WTC11 (cell line): ENCODE results near the gene TERT. TPM values are rescaled to one million over a fixed set of nuclear protein-coding genes. Genes with fewer than 3 reads are reported as not detected.

Source experiments
- CREB1 ChIP-seq: sonication (generic); formaldehyde crosslinking; IDR thresholded peaks from 2 replicates; pipeline ENCODE4 v1.8.0; 2023; ENCODE audit warnings: mild to moderate bottlenecking, missing genetic modification reagents
- EMX1 ChIP-seq: fragments of 250-450 bp; sonication (Bioruptor Pico); IDR thresholded peaks from 2 replicates; pipeline ENCODE4 v1.8.0; 2021; ENCODE audit warnings: mild to moderate bottlenecking
- ETV6 ChIP-seq: sonication (generic); formaldehyde crosslinking; IDR thresholded peaks from 2 replicates; pipeline ENCODE4 v1.8.1; 2022; ENCODE audit warnings: mild to moderate bottlenecking, missing genetic modification reagents
- KAT7 ChIP-seq: sonication (generic); formaldehyde crosslinking; IDR thresholded peaks from 2 replicates; pipeline ENCODE4 v1.8.1; 2023; ENCODE audit warnings: missing genetic modification reagents, mild to moderate bottlenecking, borderline replicate concordance
- MYBL2 ChIP-seq: sonication (generic); formaldehyde crosslinking; IDR thresholded peaks from 2 replicates; pipeline ENCODE4 v1.8.1; 2023; ENCODE audit warnings: mild to moderate bottlenecking, moderate library complexity, missing genetic modification reagents
- NR2C2 ChIP-seq: sonication (generic); formaldehyde crosslinking; IDR thresholded peaks from 2 replicates; pipeline ENCODE4 v1.8.0; 2022; ENCODE audit warnings: mild to moderate bottlenecking, missing genetic modification reagents
- NR3C1 ChIP-seq: sonication (generic); formaldehyde crosslinking; conservative IDR thresholded peaks from 2 replicates; pipeline ENCODE4 v1.8.1; 2023; ENCODE audit warnings: low read depth, mild to moderate bottlenecking, missing genetic modification reagents
- RELA ChIP-seq: sonication (generic); formaldehyde crosslinking; IDR thresholded peaks from 2 replicates; pipeline ENCODE4 v1.8.1; 2022; ENCODE audit warnings: missing genetic modification reagents, mild to moderate bottlenecking, borderline replicate concordance
- SMAD3 ChIP-seq: sonication (generic); formaldehyde crosslinking; IDR thresholded peaks from 2 replicates; pipeline ENCODE4 v1.8.0; 2022; ENCODE audit warnings: missing genetic modification reagents, mild to moderate bottlenecking, borderline replicate concordance
- SP1 ChIP-seq: sonication (generic); formaldehyde crosslinking; conservative IDR thresholded peaks from 2 replicates; pipeline ENCODE4 v1.8.1; 2022; ENCODE audit warnings: missing genetic modification reagents
- TP53 ChIP-seq: sonication (generic); formaldehyde crosslinking; IDR thresholded peaks from 2 replicates; pipeline ENCODE4 v1.8.1; 2023; ENCODE audit warnings: mild to moderate bottlenecking, missing genetic modification reagents
- ZNF219 ChIP-seq: sonication (generic); formaldehyde crosslinking; IDR thresholded peaks from 2 replicates; pipeline ENCODE4 v1.8.0; 2023; ENCODE audit warnings: missing genetic modification reagents, mild to moderate bottlenecking, borderline replicate concordance
- ZNF396 ChIP-seq: fragments of 250-450 bp; sonication (Bioruptor Pico); IDR thresholded peaks from 2 replicates; pipeline ENCODE4 v1.8.0; 2021; ENCODE audit warnings: mild to moderate bottlenecking, moderate library complexity, borderline replicate concordance
- ZNF416 ChIP-seq: fragments of 250-450 bp; sonication (Bioruptor Pico); IDR thresholded peaks from 2 replicates; pipeline ENCODE4 v1.9.0; 2021; ENCODE audit warnings: mild to moderate bottlenecking, inconsistent platforms
- ZNF425 ChIP-seq: fragments of 250-450 bp; sonication (Bioruptor Pico); conservative IDR thresholded peaks from 2 replicates; pipeline ENCODE4 v1.9.0; 2021; ENCODE audit warnings: mild to moderate bottlenecking
- ZSCAN18 ChIP-seq: fragments of 250-450 bp; sonication (Bioruptor Pico); IDR thresholded peaks from 2 replicates; pipeline ENCODE4 v2.1.2; 2022; ENCODE audit warnings: mild to moderate bottlenecking, moderate library complexity
- total RNA-seq: library from RNA; stranded (reverse); gene quantifications from 3 replicates; pipeline ENCODE4 v1.2.3, GENCODE V29; 2021
- TF ChIP-seq, protein P1 (sequence below): sonication (generic); formaldehyde crosslinking; IDR thresholded peaks from 2 replicates; pipeline ENCODE4 v1.8.0; 2023; ENCODE audit warnings: missing genetic modification reagents, mild to moderate bottlenecking, borderline replicate concordance
- TF ChIP-seq, protein P2 (sequence below): sonication (generic); formaldehyde crosslinking; IDR thresholded peaks from 2 replicates; pipeline ENCODE4 v1.8.1; 2022; ENCODE audit warnings: low read depth, missing genetic modification reagents, borderline replicate concordance
- TF ChIP-seq, protein P3 (sequence below): sonication (generic); formaldehyde crosslinking; conservative IDR thresholded peaks from 2 replicates; pipeline ENCODE4 v1.8.1; 2022; ENCODE audit warnings: mild to moderate bottlenecking, missing genetic modification reagents
- TF ChIP-seq, protein P4 (sequence below): sonication (generic); formaldehyde crosslinking; IDR thresholded peaks from 2 replicates; pipeline ENCODE4 v1.8.0; 2022; ENCODE audit warnings: mild to moderate bottlenecking, missing genetic modification reagents
- TF ChIP-seq, protein P5 (sequence below): sonication (generic); formaldehyde crosslinking; IDR thresholded peaks from 2 replicates; pipeline ENCODE4 v1.8.1; 2023; ENCODE audit warnings: mild to moderate bottlenecking, missing genetic modification reagents, moderate library complexity
- TF ChIP-seq, protein P6 (sequence below): sonication (generic); formaldehyde crosslinking; IDR thresholded peaks from 2 replicates; pipeline ENCODE4 v1.8.0; 2023; ENCODE audit warnings: mild to moderate bottlenecking, missing genetic modification reagents

TERT gene
- total RNA-seq, 1 experiment from 2014 or later = 42.9 TPM

- TF ChIP-seq, protein P1, sequence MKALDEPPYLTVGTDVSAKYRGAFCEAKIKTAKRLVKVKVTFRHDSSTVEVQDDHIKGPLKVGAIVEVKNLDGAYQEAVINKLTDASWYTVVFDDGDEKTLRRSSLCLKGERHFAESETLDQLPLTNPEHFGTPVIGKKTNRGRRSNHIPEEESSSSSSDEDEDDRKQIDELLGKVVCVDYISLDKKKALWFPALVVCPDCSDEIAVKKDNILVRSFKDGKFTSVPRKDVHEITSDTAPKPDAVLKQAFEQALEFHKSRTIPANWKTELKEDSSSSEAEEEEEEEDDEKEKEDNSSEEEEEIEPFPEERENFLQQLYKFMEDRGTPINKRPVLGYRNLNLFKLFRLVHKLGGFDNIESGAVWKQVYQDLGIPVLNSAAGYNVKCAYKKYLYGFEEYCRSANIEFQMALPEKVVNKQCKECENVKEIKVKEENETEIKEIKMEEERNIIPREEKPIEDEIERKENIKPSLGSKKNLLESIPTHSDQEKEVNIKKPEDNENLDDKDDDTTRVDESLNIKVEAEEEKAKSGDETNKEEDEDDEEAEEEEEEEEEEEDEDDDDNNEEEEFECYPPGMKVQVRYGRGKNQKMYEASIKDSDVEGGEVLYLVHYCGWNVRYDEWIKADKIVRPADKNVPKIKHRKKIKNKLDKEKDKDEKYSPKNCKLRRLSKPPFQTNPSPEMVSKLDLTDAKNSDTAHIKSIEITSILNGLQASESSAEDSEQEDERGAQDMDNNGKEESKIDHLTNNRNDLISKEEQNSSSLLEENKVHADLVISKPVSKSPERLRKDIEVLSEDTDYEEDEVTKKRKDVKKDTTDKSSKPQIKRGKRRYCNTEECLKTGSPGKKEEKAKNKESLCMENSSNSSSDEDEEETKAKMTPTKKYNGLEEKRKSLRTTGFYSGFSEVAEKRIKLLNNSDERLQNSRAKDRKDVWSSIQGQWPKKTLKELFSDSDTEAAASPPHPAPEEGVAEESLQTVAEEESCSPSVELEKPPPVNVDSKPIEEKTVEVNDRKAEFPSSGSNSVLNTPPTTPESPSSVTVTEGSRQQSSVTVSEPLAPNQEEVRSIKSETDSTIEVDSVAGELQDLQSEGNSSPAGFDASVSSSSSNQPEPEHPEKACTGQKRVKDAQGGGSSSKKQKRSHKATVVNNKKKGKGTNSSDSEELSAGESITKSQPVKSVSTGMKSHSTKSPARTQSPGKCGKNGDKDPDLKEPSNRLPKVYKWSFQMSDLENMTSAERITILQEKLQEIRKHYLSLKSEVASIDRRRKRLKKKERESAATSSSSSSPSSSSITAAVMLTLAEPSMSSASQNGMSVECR (CRISPR knock-in tag) = peak; percentile 91
- TF ChIP-seq, protein P2, sequence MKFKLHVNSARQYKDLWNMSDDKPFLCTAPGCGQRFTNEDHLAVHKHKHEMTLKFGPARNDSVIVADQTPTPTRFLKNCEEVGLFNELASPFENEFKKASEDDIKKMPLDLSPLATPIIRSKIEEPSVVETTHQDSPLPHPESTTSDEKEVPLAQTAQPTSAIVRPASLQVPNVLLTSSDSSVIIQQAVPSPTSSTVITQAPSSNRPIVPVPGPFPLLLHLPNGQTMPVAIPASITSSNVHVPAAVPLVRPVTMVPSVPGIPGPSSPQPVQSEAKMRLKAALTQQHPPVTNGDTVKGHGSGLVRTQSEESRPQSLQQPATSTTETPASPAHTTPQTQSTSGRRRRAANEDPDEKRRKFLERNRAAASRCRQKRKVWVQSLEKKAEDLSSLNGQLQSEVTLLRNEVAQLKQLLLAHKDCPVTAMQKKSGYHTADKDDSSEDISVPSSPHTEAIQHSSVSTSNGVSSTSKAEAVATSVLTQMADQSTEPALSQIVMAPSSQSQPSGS (CRISPR knock-in tag) = no peak; the same call in 1 of the 2 replicates
- no peak for TF ChIP-seq NR3C1
- TF ChIP-seq ZNF396 (CRISPR knock-in tag) = no peak
- TF ChIP-seq TP53 (CRISPR knock-in tag) = peak; percentile 93
- TF ChIP-seq ZSCAN18 (CRISPR knock-in tag) = no peak
- TF ChIP-seq RELA (CRISPR knock-in tag) = peak; percentile 89
- no peak for TF ChIP-seq ZNF425 (CRISPR knock-in tag)
- TF ChIP-seq ZNF416 (CRISPR knock-in tag) = no peak
- TF ChIP-seq SMAD3 (CRISPR knock-in tag) = no peak; the same call in 1 of the 2 replicates
- TF ChIP-seq, protein P3, sequence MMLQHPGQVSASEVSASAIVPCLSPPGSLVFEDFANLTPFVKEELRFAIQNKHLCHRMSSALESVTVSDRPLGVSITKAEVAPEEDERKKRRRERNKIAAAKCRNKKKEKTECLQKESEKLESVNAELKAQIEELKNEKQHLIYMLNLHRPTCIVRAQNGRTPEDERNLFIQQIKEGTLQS (CRISPR knock-in tag) = no peak
- peak; percentile 86 for TF ChIP-seq ETV6 (CRISPR knock-in tag)
- peak; percentile 52; the same call in 1 of the 2 replicates for TF ChIP-seq ZNF219 (CRISPR knock-in tag)
- TF ChIP-seq, protein P4, sequence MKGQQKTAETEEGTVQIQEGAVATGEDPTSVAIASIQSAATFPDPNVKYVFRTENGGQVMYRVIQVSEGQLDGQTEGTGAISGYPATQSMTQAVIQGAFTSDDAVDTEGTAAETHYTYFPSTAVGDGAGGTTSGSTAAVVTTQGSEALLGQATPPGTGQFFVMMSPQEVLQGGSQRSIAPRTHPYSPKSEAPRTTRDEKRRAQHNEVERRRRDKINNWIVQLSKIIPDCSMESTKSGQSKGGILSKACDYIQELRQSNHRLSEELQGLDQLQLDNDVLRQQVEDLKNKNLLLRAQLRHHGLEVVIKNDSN (CRISPR knock-in tag) = peak; percentile 74; the same call in 1 of the 2 replicates
- TF ChIP-seq MYBL2 (CRISPR knock-in tag) = peak; percentile 68; the same call in 1 of the 2 replicates
- TF ChIP-seq KAT7 (CRISPR knock-in tag) = no peak; the same call in 1 of the 2 replicates
- TF ChIP-seq EMX1 (CRISPR knock-in tag) = no peak
- TF ChIP-seq CREB1 (CRISPR knock-in tag) = peak; percentile 62; the same call in 1 of the 2 replicates
- TF ChIP-seq, protein P5, sequence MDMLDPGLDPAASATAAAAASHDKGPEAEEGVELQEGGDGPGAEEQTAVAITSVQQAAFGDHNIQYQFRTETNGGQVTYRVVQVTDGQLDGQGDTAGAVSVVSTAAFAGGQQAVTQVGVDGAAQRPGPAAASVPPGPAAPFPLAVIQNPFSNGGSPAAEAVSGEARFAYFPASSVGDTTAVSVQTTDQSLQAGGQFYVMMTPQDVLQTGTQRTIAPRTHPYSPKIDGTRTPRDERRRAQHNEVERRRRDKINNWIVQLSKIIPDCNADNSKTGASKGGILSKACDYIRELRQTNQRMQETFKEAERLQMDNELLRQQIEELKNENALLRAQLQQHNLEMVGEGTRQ (CRISPR knock-in tag) = 0 out of 2 replicates have a peak, but pooled peaks have one; percentile 32
- TF ChIP-seq SP1 = no peak
- TF ChIP-seq, protein P6, sequence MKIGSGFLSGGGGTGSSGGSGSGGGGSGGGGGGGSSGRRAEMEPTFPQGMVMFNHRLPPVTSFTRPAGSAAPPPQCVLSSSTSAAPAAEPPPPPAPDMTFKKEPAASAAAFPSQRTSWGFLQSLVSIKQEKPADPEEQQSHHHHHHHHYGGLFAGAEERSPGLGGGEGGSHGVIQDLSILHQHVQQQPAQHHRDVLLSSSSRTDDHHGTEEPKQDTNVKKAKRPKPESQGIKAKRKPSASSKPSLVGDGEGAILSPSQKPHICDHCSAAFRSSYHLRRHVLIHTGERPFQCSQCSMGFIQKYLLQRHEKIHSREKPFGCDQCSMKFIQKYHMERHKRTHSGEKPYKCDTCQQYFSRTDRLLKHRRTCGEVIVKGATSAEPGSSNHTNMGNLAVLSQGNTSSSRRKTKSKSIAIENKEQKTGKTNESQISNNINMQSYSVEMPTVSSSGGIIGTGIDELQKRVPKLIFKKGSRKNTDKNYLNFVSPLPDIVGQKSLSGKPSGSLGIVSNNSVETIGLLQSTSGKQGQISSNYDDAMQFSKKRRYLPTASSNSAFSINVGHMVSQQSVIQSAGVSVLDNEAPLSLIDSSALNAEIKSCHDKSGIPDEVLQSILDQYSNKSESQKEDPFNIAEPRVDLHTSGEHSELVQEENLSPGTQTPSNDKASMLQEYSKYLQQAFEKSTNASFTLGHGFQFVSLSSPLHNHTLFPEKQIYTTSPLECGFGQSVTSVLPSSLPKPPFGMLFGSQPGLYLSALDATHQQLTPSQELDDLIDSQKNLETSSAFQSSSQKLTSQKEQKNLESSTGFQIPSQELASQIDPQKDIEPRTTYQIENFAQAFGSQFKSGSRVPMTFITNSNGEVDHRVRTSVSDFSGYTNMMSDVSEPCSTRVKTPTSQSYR (CRISPR knock-in tag) = no peak
- TF ChIP-seq NR2C2 (CRISPR knock-in tag) = 0 out of 2 replicates have a peak, but pooled peaks have one; percentile 52
These were observed 48.0 kb downstream of the TERT start (continued) for GRCh38 chr5:1246711-1247431.
